GM12891 (cell line): ENCODE data around the gene BLTP2.
"Not testable (repeated sequence)": the region's sequence is repeated elsewhere in the genome, so short reads cannot be mapped to it uniquely, and the experiment has no call there.

ENCODE experiments used
- DNase-seq: peaks from one replicate; pipeline ENCODE4 v3.0.0; 2011; ENCODE audit warnings: low spot score; ENCODE audit not compliant: insufficient read length
- FAIRE-seq: peaks from 2 replicates; lab custom pipeline; 2011; peaks lifted over from hg19 to GRCh38; lab: Jason Lieb, UNC
- PAX5 ChIP-seq: IDR thresholded peaks from 2 replicates; pipeline ENCODE4 v1.6.1; 2011; ENCODE audit warnings: low read length, moderate library complexity, mild to moderate bottlenecking; ENCODE audit not compliant: insufficient read depth, severe bottlenecking
- POLR2A ChIP-seq: IDR thresholded peaks from 2 replicates; pipeline ENCODE4 v1.6.1; 2011; ENCODE audit warnings: low read depth, low read length, control low read depth
- POLR2AphosphoS5 ChIP-seq: IDR thresholded peaks from 2 replicates; pipeline ENCODE4 v1.6.1; 2011; ENCODE audit warnings: low read depth, low read length, control low read depth
- POU2F2 ChIP-seq: IDR thresholded peaks from 2 replicates; pipeline ENCODE4 v1.6.1; 2011; ENCODE audit warnings: low read depth, mild to moderate bottlenecking, control low read depth, low read length, moderate library complexity
- SPI1 ChIP-seq: IDR thresholded peaks from 2 replicates; pipeline ENCODE4 v1.6.1; 2011; ENCODE audit warnings: low read depth, low read length, control low read depth
- TAF1 ChIP-seq: IDR thresholded peaks from 2 replicates; pipeline ENCODE4 v1.6.1; 2011; ENCODE audit warnings: low read depth, low read length, control low read depth

Gene BLTP2

DNA sequence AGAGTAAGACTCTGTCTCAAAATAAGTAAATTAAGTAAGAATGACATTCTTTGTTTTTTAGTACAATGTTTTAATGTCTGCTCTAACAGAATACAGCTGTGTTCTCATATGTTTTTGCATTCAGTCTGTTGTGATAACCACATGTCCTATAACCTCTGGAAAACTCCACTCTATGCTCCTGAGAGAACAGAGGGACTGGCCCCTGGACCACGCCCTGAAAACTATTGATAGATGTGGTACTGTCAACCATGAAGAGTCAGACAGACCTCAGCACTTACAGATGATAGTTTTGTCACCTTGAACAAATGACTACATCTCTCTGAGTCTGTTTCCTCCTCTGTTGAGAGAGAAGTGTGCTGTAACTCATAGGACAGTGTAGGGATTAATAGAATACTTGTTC lies 25.0 kb upstream of the BLTP2 start:
- DNase-seq (no peak), FAIRE-seq (no peak)
- TF ChIP-seq SPI1 (no peak), PAX5 (no peak), POU2F2 (no peak), POLR2AphosphoS5 (no peak)

DNA sequence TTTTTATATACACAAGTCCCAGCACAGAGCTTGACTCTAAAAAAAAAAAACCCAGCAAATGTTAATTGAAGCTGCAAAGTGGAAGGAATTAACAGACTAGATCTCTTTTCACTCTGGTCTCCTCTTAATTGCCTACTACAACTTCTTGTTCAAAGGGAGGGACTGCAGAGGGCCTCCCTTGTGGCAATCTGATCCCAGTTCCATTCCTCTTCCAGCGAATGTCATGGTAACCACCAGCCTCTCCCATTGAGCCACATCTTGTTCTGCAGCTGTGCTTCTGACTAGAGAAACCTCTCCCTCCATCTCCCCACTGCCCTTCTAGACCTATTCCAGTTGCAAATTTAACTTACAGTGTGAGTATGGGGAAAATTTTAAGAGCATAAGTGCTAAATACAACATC lies 22.9 kb upstream of the BLTP2 start:
- DNase-seq (no peak), FAIRE-seq (no peak)
- no peak for TF ChIP-seq POLR2A
- TF ChIP-seq PAX5: no peak
- TF ChIP-seq POLR2AphosphoS5: no peak
- no peak for TF ChIP-seq SPI1
- no peak for TF ChIP-seq TAF1
- TF ChIP-seq POU2F2: no peak

DNA sequence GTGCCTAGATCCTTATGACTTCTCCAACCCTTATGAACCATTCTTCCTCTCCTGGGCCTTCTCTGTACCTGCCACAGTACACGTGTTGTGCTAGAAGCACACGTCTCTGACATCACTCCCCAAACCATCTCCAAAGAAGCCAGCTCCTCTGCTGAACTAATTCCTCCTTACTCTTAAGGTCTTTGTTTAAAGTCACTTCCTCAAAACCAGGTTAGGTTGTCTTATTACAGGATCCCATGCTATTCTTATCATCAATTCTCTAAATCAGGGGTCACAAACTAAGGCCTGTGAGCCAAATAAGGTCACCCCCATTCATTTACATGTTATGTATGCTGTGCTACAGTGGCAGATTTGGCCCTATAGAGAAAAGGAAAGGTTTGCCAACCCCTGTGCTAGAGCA lies 21.0 kb upstream of the BLTP2 start:
- TF ChIP-seq SPI1 (peak; percentile 27; the same call in 1 of the 2 replicates), POLR2A (no peak), PAX5 (no peak), POU2F2 (no peak)
- FAIRE-seq (no peak), DNase-seq (no peak)

DNA sequence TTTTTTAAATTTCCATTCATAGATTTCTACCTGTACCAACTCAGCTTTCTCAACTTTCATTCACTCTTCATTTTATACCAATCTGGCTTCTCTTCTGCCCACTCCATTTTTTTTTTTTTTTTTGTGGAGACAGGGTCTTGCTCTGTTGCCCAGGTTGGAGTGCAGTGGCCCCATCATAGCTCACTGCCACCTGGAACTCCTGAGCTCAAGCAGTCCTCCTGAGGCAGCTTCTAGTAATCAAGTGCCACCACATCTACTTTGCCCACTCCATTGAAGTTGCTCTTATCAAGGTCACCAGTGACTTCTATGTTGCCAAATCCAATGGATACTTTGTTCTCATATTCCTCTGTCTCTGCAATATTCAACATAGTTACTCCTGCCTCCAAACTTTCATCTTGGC lies 18.8 kb upstream of the BLTP2 start:
- FAIRE-seq (no peak), DNase-seq (no peak)
- TF ChIP-seq POLR2A (no peak), TAF1 (no peak), POU2F2 (no peak)

DNA sequence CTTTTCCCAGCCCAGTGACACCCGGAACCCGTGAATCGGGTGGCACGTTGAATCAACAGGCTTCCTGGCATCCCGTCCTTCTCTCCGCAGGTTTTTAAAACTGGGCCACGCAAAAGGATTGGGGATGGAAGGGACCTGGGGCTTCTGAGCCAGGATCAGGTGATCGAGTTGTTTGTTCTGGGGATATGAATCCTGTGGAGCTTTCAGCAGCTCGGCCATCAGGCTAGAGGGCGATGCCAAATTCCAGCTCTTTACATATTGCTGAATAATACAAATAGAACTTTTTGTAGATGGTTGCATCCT lies 17.5 kb upstream of the BLTP2 start:
- DNase-seq (no peak), FAIRE-seq (no peak)
- no peak for TF ChIP-seq POLR2A
- no peak for TF ChIP-seq PAX5
- no peak for TF ChIP-seq POU2F2
- no peak for TF ChIP-seq TAF1
- no peak for TF ChIP-seq POLR2AphosphoS5
- TF ChIP-seq SPI1: no peak

DNA sequence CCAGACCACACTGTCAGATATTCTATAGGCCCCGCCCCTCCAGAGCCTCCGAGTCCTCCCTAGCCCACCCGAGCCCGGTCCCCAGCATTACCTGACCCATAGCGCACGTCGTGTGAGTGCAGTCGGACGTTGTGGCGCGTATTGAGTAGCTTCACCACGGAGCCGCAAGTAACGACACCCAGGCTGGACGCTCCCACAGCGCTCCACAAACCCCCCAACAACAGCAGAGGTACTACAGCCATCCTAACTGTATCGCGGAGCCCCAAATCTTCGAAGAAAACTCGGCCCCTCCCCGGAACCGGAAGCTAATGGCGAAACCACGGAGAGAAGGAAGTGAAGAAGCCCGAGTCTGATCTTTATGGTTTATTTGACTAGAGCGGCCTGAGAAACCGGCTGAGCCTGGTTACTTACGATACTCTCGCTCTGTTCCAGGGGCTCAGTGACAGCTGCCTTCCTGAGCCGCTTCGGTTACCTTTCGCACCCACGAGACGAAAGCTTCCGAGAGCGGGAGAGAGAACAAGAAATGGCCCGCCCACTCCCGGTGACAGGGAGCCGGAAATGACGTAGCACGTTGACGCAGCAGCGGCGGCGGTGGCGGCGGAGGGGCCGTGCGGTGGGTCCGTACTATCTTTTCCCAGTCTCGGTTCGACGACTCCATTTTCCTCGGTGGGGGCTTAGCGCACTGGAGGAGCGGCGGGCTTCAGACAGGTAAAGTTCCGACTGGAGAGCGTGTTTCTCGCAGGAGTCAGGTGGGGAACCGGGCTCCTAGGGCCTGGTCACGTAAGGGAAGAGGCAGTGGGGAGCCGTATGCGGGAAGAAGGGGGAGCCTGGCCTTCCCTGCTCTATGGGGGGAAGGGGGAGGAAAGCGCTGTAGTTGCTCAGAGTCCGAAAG lies 16.9 kb upstream of the BLTP2 start, which contains the start of the genes SDF2 and SUPT6H:
Gene SDF2, minus strand, starts transcription at position 272 of the 892 bp plus-strand sequence. Its CDS starts 30 bp downstream, at position 242.
Gene SUPT6H, plus strand, starts transcription at position 571 of the 892 bp plus-strand sequence. CDS start 11,197 bp downstream, outside the sequence.
- peak; percentile 86 for DNase-seq
- peak; percentile 95 for FAIRE-seq
- TF ChIP-seq POLR2A (peak; percentile 93), POLR2AphosphoS5 (peak; percentile 92), SPI1 (peak; percentile 69), TAF1 (peak; percentile 87), PAX5 (no peak), POU2F2 (0 out of 2 replicates have a peak, but pooled peaks have one; percentile 44)

DNA sequence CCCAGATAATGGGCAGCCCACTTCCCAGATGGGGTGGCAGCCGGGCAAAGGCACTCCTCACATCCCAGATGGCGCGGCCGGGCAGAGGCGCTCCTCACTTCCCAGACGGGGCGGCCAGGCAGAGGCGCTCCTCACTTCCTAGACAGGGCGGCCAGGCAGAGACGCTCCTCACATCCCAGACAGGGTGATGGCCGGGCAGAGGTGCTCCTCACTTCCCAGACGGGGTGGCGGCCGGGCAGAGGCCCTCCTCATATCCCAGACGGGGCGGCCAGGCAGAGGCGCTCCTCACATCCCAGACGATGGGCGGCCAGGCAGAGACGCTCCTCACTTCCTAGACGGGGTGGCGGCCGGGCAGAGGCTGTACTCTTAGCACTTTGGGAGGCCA lies 14.5 kb upstream of the BLTP2 start:
- not testable (repeated sequence) for DNase-seq, FAIRE-seq

DNA sequence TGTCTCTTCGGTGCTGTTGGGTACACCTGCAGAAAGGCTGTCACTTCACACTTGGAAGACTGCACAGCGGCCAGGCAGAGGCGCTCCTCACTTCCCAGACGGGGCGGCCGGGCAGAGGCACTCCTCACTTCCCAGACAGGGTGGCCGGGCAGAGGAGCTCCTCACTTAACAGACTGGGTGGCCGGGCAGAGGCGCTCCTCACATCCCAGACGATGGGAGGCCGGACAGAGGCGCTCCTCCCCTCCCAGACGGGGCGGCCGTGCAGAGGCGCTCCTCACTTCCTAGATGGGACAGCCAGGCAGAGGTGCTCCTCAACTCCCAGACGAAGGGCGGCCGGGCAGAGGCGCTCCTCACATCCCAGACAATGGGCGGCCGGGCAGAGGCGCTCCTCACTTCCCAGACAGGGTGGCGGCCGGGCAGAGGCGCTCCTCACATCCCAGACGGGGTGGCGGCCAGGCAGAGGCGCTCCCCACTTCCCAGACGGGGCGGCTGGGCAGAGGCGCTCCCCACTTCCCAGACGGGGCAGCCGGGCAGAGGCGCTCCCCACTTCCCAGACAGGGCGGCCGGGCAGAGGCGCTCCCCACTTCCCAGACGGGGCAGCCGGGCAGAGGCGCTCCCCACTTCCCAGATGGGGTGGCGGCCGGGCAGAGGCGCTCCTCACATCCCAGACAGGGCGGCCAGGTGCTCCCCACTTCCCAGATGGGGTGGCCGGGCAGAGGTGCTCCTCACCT lies 14.0 kb upstream of the BLTP2 start:
- FAIRE-seq, DNase-seq: not testable (repeated sequence)

DNA sequence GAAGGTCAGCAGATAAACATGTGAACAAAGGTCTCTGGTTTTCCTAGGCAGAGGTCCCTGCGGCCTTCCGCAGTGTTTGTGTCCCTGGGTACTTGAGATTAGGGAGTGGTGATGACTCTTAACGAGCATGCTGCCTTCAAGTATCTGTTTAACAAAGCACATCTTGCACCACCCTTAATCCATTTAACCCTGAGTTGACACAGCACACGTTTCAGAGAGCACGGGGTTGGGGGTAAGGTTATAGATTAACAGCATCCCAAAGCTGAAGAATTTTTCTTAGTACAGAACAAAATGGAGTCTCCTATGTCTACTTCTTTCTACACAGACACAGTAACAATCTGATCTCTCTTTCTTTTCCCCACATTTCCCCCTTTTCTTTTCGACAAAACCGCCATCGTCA lies 13.4 kb upstream of the BLTP2 start:
- not testable (repeated sequence) for DNase-seq, FAIRE-seq

DNA sequence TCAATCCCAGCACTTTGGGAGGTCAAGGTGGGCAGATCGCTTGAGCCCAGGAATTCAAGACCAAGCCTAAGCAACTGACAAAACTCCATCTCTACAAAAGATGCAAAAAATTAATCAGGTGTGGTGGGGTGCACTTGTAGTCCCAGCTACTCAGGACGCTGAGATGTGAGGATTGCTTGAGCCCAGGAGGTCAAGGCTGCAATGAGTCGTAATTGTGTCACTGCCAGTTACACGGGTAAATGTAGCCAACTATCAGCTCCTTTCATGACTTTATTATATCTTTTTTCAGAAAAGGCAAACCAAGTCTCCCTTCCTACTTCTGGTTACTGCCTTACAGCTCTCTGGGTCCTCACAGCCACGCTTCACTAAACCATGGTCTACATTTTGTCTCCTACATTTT lies 12.8 kb upstream of the BLTP2 start:
- TF ChIP-seq SPI1 (no peak), POLR2AphosphoS5 (no peak), PAX5 (no peak), TAF1 (no peak), POLR2A (no peak), POU2F2 (no peak)
- no peak for DNase-seq
- no peak for FAIRE-seq

DNA sequence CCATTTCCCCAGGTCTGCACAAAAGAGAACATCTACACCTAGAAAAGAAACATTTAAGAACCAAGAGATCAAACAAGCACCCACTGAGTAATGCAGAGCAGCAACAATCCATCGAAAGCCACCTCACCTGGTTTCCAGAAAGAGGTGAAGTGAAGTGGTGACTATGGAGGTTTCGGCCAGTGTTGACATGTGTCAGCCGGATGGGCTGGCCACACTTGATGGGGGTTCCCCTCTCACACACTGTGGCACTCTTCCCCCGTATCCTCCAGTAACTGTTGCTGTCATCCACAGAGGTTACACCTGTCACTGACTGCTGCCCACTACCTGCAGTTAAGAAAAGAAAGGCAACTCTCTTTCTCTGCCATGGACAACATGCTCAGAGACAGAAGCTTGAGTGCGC lies 10.2 kb upstream of the BLTP2 start:
- no peak for FAIRE-seq
- no peak for DNase-seq
- no peak for TF ChIP-seq POLR2AphosphoS5
- no peak for TF ChIP-seq TAF1
- no peak for TF ChIP-seq SPI1
